HepG2 (cell line): ENCODE results near the gene HSPA6. TPM values are rescaled to one million over a fixed set of nuclear protein-coding genes. Genes with fewer than 3 reads are reported as not detected.
"Not testable (repeated sequence)": the region's sequence is repeated elsewhere in the genome, so short reads cannot be mapped to it uniquely, and the experiment has no call there.

Experiments
- ARID4A ChIP-seq: sonication (generic); formaldehyde crosslinking; IDR thresholded peaks from 2 replicates; pipeline ENCODE4 v1.5.0; 2020; ENCODE audit warnings: mild to moderate bottlenecking, missing genetic modification reagents, borderline replicate concordance
- CBX1 ChIP-seq: IDR thresholded peaks from one replicate; pipeline ENCODE4 v1.6.1; 2016; ENCODE audit warnings: antibody characterized with exemption, low read depth
- CTCF ChIP-seq: sonication (generic); formaldehyde crosslinking; IDR thresholded peaks from 2 replicates; pipeline ENCODE4 v1.5.0; 2020; ENCODE audit warnings: mild to moderate bottlenecking, missing genetic modification reagents, moderate library complexity
- ELF3 ChIP-seq: IDR thresholded peaks from 2 replicates; pipeline ENCODE4 v1.6.1; 2016; ENCODE audit warnings: missing genetic modification reagents, missing compliant biosample characterization
- KAT8 ChIP-seq: IDR thresholded peaks from 2 replicates; pipeline ENCODE4 v1.6.1; 2016; ENCODE audit warnings: missing genetic modification reagents, missing compliant biosample characterization
- KLF9 ChIP-seq: IDR thresholded peaks from 2 replicates; pipeline ENCODE4 v1.6.1; 2016; ENCODE audit warnings: low read depth
- SALL2 ChIP-seq: sonication (generic); formaldehyde crosslinking; IDR thresholded peaks from 2 replicates; pipeline ENCODE4 v1.8.1; 2023; ENCODE audit warnings: mild to moderate bottlenecking, missing genetic modification reagents, inconsistent platforms
- YY1 ChIP-seq: IDR thresholded peaks from 2 replicates; pipeline ENCODE4 v1.6.1; 2011; ENCODE audit warnings: low read length, low read depth, moderate library complexity, mild to moderate bottlenecking; ENCODE audit not compliant: insufficient read depth, insufficient replicate concordance
- ZHX2 ChIP-seq, 2 experiments: sonication (generic) in 1 of 2; formaldehyde crosslinking in 1 of 2; IDR thresholded peaks; 2 replicates each; pipeline versions ENCODE4 v1.6.1 to v1.9.0; 2014 to 2022; ENCODE audit warnings: antibody characterized with exemption in 1 of 2, borderline replicate concordance in 1 of 2, inconsistent platforms in 1 of 2, low read depth in 1 of 2, missing genetic modification reagents in 1 of 2
- ZMYM3 ChIP-seq: sonication (generic); formaldehyde crosslinking; IDR thresholded peaks from 2 replicates; pipeline ENCODE4 v1.5.1; 2020; ENCODE audit warnings: mild to moderate bottlenecking, missing genetic modification reagents
- ZNF263 ChIP-seq: sonication (generic); formaldehyde crosslinking; IDR thresholded peaks from 2 replicates; pipeline ENCODE4 v1.4.0; 2020; ENCODE audit warnings: missing genetic modification reagents
- ZNF574 ChIP-seq: sonication (generic); formaldehyde crosslinking; IDR thresholded peaks from 2 replicates; pipeline ENCODE4 v1.4.0; 2020; ENCODE audit warnings: missing genetic modification reagents
- polyA plus RNA-seq, 8 experiments: library from polyadenylated mRNA; depleted of rRNA in 3 of 8; stranded (reverse) in 7 of 8; unstranded in 1 of 8; fragments of >200 nt; fragmentation: Illumina TruSeq in 4 of 8; extraction: Trizol in 4 of 8; gene quantifications; 2 replicates each; pipeline versions ENCODE4 v1.2.1 to v1.2.3, GENCODE V29; 2011 to 2016; ENCODE audit warnings: low read depth in 4 of 8, missing spikeins in 1 of 8, mixed read lengths in 1 of 8; ENCODE audit not compliant: insufficient read depth in 1 of 8
- total RNA-seq, 5 experiments: library from RNA; depleted of rRNA; stranded (reverse); fragments of >200 nt; fragmentation: Illumina TruSeq; extraction: Trizol; gene quantifications; 2 replicates each; pipeline ENCODE4 v1.2.3, GENCODE V29; 2016; ENCODE audit warnings: low read depth in 1 of 5

HSPA6 gene
- total and polyA plus RNA-seq, 2 of the 13 experiments (the other 11 are each of a cell fraction or from before 2014, with no cell fraction given): 0.07 TPM; not detected in 1

GRCh38 chr1:161539731-161540569, 15.6 kb downstream of the HSPA6 start (continued):
- TF ChIP-seq YY1 (peak; percentile 37), ZNF574 (CRISPR knock-in tag) (peak; percentile 76), SALL2 (CRISPR knock-in tag) (peak; percentile 92), KAT8 (CRISPR knock-in tag) (peak; percentile 56), KLF9 (CRISPR knock-in tag) (0 out of 2 replicates have a peak, but pooled peaks have one; percentile 29), ARID4A (CRISPR knock-in tag) (peak; percentile 53; the same call in 1 of the 2 replicates), ZNF263 (CRISPR knock-in tag) (peak; percentile 37; the same call in 1 of the 2 replicates), CTCF (0 out of 2 replicates have a peak, but pooled peaks have one; percentile 21), ZMYM3 (CRISPR knock-in tag) (peak; percentile 77), CBX1 (peak; percentile 76), ZHX2 (CRISPR knock-in tag; IDR thresholded peaks at IDR 0.05; ENCODE audit: borderline replicate concordance) (0 out of 2 replicates have a peak, but pooled peaks have one; percentile 40), ELF3 (peak; percentile 58; the same call in 1 of the 2 replicates)
- not testable (repeated sequence) for TF ChIP-seq ZHX2 (IDR thresholded peaks at IDR 0.05; ENCODE audit: low read depth)
